Measurements from ENCODE around the gene VWCE. TPM values are rescaled to one million over a fixed set of nuclear protein-coding genes. Genes with fewer than 3 reads are reported as not detected.

VWCE gene
- polyA plus RNA-seq, 10 donors, result 3.3 to 16.1 (median 6.8) TPM

DNA sequence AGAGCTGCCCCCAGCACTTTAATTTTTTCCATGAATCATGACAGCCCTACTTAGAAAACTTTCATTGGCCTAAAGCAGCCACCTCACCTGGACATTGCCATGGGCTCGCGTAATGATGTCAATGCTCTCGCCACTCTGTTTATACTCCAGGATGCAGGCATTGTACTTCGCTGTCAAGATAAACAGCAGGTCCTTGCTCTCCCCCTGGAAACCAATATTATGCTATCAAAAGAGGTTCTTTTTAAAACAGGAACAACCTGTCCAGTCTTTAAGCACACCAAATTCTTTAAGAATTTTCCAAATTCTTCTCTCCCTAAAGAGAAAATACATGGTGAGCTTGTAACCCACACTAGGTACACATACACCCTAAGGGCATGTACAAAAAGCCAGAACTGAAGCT is 34.8 kb upstream of the VWCE start:
- DNase-seq, result no peak

DNA sequence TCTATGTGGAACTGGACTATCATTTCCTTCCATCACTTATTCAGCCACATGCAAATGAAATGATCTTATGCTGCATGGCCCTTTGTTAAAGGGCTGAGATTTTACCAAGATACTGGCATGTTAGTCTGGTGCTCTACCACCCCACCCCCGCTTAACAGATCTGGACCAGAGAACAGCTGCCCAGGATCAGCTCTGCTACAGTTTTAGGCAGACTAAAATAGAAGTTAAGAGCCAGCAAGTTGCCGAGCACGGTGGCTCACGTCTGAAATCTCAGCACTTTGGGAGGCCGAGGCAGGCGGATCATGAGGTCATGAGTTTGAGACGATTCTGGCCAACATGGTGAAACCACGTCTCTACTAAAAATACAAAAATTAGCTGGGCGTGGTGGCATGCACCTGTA is 33.2 kb upstream of the VWCE start:
- peak in 1 of 3 donors; percentile 19 for DNase-seq

DNA sequence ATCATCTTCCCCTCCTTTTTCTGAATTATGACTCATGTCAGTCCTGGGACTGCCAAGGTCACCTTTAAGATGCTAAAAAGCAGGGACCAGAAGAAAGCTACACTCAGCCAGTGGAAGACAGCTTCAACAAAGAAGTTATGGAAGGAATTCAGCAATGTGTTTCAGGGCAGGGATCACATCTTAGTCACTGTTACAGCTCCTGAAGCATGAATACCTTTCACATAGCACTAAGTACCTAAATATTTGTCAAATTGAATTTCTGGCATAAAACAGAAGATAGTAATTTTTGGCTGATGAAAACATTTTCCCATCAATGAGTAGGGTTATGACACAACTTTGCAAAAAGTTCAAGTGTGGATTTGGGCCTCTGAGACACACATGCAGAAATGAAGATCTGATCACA is 32.6 kb upstream of the VWCE start:
- DNase-seq, result no peak

DNA sequence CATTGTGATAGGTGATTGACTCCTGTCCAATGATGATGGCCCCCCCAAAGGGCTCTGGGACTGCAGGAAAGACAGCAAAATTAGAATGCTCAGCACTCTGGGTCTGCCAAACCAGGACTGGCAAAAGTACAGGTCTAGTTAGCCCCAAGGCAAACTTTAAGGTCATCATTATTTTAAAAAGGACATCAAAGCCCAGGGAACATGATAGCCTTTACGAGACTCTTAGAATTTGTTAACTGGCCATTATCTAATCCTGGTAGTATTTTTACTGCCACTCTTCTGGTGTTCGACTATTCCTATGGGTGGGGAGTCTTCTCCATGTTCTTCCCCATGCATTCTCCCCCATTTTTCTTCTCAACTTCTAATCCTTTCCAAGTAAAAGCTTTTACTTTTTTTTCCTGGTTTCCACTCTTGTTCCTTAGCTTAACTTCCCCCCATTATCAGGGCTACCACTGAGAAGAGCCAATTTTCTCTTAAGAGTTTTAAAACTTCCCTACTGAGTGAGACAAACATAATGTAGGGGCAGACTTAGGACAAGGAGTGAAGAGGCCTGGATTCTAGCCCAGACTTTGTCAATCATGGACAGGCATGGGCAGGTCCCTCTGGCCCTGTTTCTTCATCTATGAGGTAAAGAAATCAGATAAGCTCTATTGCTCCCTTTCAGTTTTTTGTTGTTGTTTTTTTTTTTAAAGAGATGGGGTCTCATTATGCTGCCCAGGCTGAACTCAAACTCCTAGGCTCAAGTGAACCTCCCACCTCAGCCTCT is 30.7 kb upstream of the VWCE start:
- DNase-seq, result no peak

DNA sequence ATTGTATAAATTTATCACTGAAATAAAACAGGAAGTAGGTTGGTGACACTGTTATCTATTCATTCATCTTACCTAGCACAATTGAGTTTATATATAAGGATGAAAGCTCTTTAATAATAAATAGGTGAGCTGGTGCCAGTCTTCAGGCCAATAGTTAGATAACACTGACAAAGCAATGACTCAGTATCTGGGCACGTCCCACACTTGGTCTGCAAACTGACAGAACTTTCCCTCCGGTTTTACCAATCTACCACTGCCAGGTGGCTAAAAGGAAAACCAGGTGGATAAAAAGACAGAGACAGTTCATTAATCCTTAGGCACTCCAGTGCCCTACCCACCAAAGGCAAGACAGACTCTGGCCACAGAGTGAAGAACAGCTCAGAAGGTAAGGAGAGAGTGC is 20.1 kb upstream of the VWCE start:
- no peak for DNase-seq

DNA sequence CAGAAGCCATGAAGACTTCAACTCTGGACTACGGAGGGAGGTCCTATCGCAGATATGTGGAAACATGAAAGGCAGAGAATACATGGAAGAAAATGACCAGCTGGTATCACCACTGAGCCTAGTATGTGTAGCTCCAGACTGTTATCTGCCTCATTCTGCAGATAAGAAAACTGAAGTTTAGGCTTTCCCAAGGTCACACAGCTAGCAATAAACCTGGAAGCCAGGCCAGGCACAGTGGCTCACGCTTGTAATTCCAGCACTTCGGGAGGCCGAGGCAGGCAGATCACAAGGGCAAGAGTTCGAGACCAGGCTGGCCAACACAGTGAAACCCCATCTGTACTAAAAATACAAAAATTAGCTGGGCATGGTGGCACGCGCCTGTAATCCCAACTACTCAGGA is 15.6 kb upstream of the VWCE start:
- no peak for DNase-seq

DNA sequence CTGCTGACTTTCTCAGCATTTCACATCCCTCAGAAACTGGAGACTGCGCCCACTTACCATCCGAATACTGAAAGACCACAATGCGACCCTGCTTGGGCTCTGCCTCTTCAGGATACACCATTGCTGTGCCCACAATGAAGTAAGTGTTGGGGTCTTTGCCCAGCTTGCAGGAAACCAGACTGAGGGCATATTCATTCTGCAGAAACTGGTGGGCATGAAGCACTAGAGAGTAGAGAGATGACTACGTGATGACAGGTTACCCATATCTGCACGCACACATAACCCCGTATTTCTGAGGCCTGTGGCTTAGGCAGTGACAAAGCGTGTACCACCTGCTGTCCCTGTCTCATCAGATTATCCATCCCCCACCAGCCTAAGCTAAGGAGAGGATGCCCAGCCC is 14.6 kb upstream of the VWCE start:
- DNase-seq, result no peak

DNA sequence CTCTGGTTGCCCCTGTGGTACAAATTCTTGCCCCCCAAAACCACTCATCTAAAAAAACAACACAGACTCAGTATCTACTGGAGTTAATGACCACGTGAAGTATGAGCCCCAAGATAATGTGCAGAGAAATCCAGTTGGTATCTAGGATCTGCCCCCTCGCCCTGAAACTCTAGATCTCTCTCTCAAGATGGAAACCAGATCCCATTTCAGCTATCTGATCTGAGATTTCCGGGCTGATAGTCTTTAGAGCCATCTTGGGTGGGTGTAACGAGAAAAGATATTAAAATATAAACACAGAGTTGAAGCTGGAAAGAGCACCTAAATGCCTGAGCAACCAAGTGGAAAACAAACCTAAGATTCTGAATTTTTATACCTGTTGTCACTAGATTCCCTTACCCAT is 14.0 kb upstream of the VWCE start:
- no peak for DNase-seq

DNA sequence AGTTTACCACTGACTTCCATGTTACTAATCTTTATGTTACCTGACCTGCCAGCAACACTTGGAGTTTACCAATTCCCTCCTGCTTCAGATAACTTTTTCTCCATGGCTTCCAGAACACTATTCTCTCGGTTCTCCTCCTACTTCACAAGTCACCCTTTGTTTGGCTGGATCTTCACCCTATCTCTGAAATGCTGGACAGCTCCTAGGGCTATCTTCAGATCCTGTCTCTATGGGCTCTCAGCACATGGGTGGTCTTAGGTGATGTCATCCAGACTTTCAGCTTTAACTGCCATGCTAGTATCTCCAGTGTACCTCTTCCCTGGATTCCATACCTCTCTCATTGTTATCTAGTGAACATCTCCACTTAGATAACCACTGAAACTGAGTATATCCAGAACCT is 12.2 kb upstream of the VWCE start:
- no peak for DNase-seq

DNA sequence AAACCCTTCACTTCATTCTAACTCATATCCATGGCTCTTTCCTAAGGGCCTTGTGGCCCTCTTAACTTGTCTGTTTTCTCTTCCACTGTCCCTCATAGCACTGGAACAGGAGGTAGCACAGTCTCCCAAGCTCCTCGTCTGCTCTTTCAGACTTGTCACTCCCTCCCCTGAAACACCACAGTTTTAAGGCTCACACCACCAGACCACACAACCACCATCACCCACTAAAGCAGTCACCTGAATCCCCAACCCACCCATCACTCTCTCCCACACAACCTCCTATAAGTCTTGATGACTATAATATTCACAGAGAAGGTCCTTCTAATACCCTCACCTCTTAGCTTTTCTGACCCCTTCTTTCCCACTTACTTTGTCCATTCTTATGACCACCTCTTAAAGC is 11.1 kb upstream of the VWCE start:
- DNase-seq, result no peak

DNA sequence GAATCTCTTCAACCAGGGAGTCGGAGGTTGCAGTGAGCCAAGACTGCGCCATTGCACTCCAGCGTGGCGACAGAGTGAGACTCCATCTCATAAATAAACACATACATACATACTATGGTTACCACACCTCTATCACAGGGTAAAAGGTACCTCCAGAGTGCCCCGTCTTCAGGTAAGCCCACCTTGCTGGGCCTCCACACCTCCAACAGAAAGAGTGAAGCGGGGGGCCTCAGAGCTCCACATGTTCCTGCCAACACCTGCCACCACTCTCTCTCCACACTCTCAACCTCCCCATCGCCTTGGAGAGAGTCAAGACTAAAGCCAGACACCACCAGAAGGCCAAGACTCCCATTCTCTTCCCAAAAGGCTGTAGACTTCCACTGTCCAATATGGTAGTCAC is 10.3 kb upstream of the VWCE start:
- DNase-seq, result no peak

DNA sequence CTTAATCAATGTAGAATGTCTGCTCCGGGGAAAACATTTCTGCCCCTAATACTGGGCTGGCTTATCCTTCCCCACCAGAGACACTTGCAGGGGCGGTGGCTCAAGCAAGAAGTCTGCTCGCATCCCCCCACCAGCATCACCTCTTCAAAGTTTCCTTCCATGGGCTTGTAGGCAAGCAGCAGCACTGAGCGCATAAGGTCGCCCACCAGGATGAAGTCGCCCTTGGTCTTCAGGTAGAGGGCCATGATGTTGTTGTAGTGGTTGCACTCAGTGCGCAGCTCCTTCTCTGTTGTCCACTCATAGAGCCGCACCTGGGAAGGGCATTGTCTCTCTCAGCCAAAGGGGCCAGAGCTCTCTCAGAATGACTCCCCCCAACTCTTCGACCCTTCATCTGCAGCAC is 8.6 kb upstream of the VWCE start:
- no peak for DNase-seq

DNA sequence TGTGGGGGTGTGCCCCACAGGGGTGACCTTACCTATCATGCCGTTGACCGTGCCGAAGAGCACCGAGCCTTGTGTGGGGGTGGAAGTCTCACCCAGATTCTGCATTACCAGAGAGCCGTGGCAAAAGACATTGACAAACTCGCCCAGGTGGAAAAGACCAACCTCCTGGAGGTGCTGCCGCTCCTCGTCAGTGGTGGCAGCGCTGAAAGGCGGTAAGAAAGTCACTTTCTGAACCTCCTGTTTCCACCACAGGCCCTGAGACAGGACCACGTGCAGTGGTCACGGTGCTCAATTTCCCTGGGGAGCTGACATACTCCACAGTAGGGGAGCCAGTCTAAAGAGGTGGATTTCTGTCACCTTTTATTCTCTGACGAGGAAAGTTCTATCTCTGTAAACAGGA is 7.4 kb upstream of the VWCE start:
- no peak for DNase-seq

DNA sequence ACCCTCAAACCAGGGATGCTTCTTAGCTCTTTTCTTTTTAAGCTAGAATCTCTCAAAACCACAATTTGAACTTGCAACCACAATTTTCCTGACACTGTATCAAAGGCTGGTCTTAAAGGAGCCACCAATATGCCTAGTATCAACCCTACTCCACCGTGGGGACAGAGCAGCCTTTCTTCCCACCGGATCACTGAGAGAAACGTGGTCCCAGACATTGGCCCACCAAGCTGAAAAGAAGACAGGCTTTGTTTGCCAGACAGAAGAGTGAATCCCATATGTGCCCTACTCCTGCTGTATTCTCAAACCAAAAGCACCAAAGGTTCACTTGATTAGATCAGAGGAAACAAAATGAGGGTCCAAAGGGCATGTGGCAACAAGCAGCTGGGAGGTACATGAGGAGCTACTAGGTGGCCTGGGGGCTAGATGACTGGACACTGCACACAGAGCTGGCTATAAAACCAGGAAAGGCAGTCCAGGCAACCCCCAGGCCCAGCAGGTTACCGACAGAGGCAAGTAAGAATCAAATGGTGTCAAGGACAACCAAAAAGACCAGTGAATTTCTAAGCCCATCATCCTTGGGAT is 3.6 kb upstream of the VWCE start:
- no peak for DNase-seq

DNA sequence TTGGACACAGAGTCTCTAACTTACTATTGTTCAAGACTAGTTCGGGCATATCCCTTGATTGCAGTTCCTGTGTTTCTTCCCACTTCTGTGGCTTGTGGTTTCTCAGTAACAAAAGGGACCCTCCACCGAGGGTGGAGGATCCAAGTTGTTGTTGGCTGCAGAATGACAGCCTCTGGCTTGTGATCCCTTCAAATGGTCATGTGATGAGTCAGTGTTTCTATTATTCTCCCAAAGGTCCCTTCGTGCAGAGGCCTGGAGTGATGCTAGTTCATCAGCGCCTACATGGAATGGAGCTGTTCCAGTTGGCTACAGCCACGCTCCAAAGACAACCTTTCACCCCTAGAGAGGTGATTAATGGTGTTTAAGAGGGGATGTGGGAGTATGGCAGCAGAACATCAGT is 2.6 kb upstream of the VWCE start:
- DNase-seq, result peak; percentile 61 to 86 (median 78)

DNA sequence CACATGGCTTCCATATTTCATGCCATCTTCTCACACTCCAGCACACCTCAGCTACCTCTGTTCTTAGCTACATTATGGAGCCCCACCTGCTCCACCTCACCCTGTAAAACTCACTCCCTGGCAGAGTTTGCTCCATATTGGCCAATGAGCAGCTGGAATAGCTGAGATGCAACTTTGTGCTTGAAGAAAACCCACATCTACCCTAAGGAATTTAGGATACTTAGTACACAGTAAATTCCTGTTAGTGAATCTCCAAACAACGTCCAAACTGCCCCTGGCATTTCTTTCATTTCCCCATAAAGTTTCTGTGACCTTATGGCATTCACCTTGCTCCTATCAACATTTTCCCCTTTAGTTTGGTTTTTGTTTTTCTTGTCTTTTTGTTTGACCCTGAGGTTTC is 2.2 kb upstream of the VWCE start:
- DNase-seq, result no peak

DNA sequence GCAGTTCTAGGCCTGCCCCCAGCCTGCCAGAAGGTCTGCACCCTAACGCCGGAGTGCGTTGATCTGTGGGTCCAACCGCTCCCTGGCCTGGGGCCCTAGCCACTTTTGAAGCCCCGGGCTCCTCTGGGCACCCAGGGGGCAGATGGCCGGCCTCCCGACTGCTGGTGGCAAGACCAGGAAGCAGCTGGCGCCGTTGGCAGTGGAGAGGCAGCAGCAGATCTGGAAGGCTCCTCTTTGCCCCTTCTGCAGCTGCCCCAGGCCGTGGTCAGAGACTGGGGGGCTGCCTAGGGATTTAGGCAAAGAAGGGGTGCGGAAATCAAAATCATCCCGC is 445 bp upstream of the VWCE start:
- DNase-seq, result peak; percentile 15 to 52 (median 16)

DNA sequence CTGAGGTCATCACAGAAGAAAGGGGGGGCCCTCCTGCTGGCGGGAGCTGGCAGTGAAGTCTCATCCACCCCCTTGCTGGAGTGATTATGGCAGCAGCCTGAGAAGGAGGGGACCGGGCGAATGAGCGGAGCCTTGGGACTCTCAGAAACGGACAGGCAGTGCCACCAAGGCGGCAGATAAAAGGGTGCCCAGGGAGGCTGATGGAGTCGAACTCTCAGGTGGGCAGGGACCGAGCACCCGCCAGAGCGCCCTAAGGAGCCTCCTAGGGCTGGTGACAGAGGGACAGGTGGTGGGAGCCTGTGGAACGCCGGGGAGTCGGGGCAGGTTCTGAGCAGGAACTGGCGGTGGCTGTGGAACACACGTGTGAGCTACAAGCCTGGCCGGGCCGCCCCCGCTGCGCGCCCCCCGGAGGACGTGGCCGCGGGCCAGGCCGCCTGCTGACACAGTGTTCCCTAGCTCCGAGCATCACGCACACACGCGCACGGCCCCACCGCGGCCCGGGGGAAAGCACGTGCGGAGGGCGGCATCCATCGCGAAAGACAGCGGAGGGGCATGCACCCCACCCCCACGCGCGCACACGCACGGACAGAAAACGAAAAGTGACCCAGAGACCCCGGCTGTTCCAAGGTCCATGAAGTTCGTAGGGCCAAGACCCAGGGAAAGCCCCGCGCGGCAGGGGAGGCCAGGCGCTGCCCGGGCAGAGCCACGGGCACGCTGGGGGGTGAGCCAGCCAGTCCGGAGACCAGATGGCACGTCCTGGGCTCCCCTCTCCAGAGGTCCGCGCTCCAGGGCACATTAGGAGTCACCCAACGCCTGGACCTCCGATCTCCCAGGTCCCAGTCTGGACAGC is 1.0 kb downstream of the VWCE start:
- peak; percentile 55 to 89 (median 66) for DNase-seq

DNA sequence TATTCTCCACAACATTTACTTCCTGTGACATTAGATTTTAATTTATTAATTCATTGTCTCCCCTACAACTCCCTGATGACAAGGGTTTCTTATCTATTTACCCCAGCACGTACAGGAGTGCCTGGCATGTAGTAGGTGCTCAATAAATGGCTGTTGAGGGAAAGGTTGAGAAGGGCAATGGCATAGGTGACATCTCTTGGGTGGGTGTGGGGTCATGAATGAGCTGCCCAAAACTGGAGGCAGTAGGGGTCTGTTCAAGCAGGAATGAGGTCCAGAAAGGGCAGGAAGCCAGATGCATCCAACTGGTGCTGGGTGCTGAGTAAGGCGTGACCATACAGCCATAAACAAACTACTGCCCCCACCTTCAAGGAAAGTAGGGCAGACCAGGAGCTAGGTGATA is 2.8 kb downstream of the VWCE start:
- no peak for DNase-seq

DNA sequence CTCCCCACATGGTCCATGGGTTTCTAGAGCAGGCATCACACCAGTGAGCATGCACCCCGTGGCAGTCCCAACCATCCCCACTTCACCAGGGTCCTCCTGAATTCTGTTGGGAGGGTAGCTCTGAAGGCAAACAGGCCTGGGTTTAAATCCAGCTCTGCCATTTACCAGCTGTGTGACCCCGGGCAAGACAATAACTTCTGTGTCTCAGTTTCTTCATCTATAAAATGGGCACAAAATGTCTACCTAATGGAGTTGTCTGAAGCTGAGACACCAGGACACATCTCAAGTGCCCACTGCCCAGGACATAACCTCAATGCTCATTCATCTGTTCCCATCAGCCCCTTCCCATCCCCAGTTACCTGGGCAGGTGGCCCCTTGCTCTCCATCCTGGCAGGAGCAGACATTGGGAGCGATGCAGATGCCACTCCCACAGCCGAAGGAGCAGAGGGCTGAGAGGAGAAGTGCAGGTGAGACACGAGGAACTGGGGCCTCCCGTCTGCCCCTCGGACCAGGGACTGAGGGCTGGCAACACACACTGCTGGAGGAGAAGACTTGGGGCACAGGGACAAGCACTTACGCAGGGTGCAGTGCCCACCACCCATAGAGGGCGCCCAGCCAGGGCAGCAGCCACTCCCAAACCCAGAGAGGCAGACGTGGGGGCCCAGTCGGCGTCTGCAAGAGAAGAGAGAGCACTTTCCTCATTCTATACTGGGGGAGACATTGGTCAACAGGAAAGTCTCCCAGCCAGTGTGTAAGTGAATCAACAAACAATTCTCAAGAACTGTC is 4.0 kb downstream of the VWCE start:
- no peak for DNase-seq

DNA sequence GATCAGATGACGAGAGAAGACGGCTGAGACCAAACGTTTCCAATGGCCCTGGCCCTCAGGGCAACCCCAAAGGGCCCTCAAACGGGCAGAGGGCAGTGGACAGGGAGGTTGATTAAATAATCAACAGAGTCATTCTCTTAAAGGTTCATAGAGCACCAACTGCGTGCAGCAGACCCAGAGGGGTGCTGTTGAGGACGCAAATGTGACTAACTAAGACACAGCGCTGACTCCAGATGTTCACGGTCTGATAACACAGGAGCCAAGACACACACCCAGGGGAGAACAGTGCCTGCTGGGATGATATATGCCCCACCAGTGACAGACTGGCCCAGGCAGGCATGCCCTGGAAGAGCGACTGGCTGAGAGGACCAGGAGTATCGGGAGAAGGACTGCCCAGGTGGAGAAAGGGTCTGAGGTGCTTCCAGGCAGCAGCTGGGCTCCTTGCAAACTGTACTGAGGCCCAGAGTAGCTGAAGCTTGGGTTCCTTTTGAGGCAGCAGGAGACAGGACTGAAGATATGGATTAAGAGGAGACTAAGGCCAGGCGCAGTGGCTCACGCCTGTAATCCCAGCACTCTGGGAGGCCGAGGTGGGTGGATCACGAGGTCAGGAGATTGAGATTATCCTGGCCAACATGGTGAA is 7.7 kb downstream of the VWCE start:
- DNase-seq, result no peak

DNA sequence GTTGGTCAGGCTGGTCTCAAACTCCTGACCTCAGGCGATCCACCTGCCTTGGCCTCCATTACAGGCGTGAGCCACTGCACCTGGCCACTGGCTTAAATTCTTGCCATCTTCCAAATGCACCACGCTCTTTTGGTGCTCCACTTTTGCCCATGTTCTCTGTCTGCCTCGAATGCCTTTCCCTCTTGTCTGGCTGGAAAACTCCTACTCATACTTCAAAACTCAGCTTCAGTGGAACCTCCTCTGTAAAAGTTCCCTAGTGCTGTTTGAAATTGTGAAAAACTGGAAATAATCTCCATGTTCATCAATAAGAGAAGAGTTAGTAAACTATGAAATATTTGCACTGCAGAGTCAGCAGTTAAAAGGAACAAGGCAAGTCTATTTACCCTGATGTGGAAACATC is 11.5 kb downstream of the VWCE start:
- DNase-seq, result no peak
